HG02943 (cell line): ENCODE results near the gene CROCC2.

Experiments
- ATAC-seq: cut with Tn5 transposase; IDR thresholded peaks from one replicate; pipeline ENCODE4 v1.9.1; 2021; ENCODE audit warnings: mild to moderate bottlenecking, low read depth, moderate library complexity; ENCODE audit not compliant: unreplicated experiment

Gene CROCC2

GRCh38 chr2:240891492-240892340 is 14.4 kb upstream of the CROCC2 start:
- ATAC-seq = no peak

GRCh38 chr2:240892356-240892755 is 13.8 kb upstream of the CROCC2 start:
- no peak for ATAC-seq

GRCh38 chr2:240892925-240893324 is 13.2 kb upstream of the CROCC2 start:
- ATAC-seq = no peak

- no peak for ATAC-seq
These were observed 12.7 kb upstream of the CROCC2 start for GRCh38 chr2:240893363-240893844.

- ATAC-seq = no peak
These were observed 12.1 kb upstream of the CROCC2 start for GRCh38 chr2:240894006-240894405.

- no peak for ATAC-seq
These were observed 11.1 kb upstream of the CROCC2 start for GRCh38 chr2:240894836-240895558.

GRCh38 chr2:240895656-240896388 is 10.3 kb upstream of the CROCC2 start, which contains the start of gene MAB21L4:
TSS of gene MAB21L4 (minus strand) at chr2:240896156. CDS start at chr2:240895997, 159 bp downstream.
- ATAC-seq = no peak

GRCh38 chr2:240896394-240896793 is 9.7 kb upstream of the CROCC2 start:
- ATAC-seq = no peak

- no peak for ATAC-seq
These were observed 9.1 kb upstream of the CROCC2 start for GRCh38 chr2:240896871-240897692.

GRCh38 chr2:240898108-240898730 is 7.9 kb upstream of the CROCC2 start:
- ATAC-seq = no peak

- no peak for ATAC-seq
These were observed 7.2 kb upstream of the CROCC2 start for GRCh38 chr2:240898731-240899467.

GRCh38 chr2:240899468-240899865 is 6.7 kb upstream of the CROCC2 start:
- no peak for ATAC-seq

- ATAC-seq = no peak
These were observed 5.8 kb upstream of the CROCC2 start for GRCh38 chr2:240900141-240900860.

- ATAC-seq = no peak
These were observed 4.0 kb upstream of the CROCC2 start for GRCh38 chr2:240901986-240902614.

- ATAC-seq = no peak
These were observed 3.5 kb upstream of the CROCC2 start for GRCh38 chr2:240902615-240903041.

- no peak for ATAC-seq
These were observed 2.7 kb upstream of the CROCC2 start for GRCh38 chr2:240903191-240904060.
